ENCODE measurements around the gene MARCHF10. TPM values are rescaled to one million over a fixed set of nuclear protein-coding genes. Genes with fewer than 3 reads are reported as not detected.
A peak's percentile ranks its signal among the peaks of the same experiment; 100 is the strongest.

The MARCHF10 gene
- total and polyA plus RNA-seq, 9 of the 15 experiments (the other 6 are each of a cell fraction or from before 2014, with no cell fraction given) = not detected

GRCh38 chr17:62681061-62681938 lies 126.8 kb downstream of the MARCHF10 start (continued):
- TF ChIP-seq BRF2 (IDR thresholded peaks at IDR 0.05; ENCODE audit: borderline replicate concordance, insufficient read depth, insufficient read length) (no peak), ZBTB34 (CRISPR knock-in tag; IDR thresholded peaks at IDR 0.05) (no peak), CEBPG (CRISPR knock-in tag; IDR thresholded peaks at IDR 0.05) (no peak), CEBPG (tag; conservative IDR thresholded peaks at IDR 0.05 in 1 of 2, IDR thresholded peaks at IDR 0.05 in 1 of 2) (no peak), CHAMP1 (IDR thresholded peaks at IDR 0.05) (0 out of 2 replicates have a peak, but pooled peaks have one; percentile 38), THAP7 (CRISPR knock-in tag; IDR thresholded peaks at IDR 0.05) (no peak), SMARCE1 (IDR thresholded peaks at IDR 0.05) (peak; percentile 89), STAG1 (CRISPR knock-in tag; IDR thresholded peaks at IDR 0.05; ENCODE audit: borderline replicate concordance) (no peak), CTBP1 (IDR thresholded peaks at IDR 0.05; ENCODE audit: borderline replicate concordance) (peak; percentile 79), HIVEP1 (CRISPR knock-in tag; IDR thresholded peaks at IDR 0.05) (no peak), HOMEZ (CRISPR knock-in tag; IDR thresholded peaks at IDR 0.05) (no peak), ARID3A (IDR thresholded peaks at IDR 0.05; ENCODE audit: borderline replicate concordance, low read depth, low read length) (no peak), BACH1 (tag; IDR thresholded peaks at IDR 0.05) (no peak), SIN3A (IDR thresholded peaks at IDR 0.05; ENCODE audit: borderline replicate concordance in 2 of 2, control insufficient read depth in 1 of 2, low read depth in 2 of 2, low read length in 2 of 2) (peak in 1 of 2 experiments; percentile 68; a peak in 1 of 4 replicates), PHF20 (IDR thresholded peaks at IDR 0.05; ENCODE audit: partially characterized antibody) (no peak), HMBOX1 (IDR thresholded peaks at IDR 0.05) (no peak)

Measured in K562 (cell line).